ENCODE measurements around the gene PEX10.

Gene PEX10

DNA sequence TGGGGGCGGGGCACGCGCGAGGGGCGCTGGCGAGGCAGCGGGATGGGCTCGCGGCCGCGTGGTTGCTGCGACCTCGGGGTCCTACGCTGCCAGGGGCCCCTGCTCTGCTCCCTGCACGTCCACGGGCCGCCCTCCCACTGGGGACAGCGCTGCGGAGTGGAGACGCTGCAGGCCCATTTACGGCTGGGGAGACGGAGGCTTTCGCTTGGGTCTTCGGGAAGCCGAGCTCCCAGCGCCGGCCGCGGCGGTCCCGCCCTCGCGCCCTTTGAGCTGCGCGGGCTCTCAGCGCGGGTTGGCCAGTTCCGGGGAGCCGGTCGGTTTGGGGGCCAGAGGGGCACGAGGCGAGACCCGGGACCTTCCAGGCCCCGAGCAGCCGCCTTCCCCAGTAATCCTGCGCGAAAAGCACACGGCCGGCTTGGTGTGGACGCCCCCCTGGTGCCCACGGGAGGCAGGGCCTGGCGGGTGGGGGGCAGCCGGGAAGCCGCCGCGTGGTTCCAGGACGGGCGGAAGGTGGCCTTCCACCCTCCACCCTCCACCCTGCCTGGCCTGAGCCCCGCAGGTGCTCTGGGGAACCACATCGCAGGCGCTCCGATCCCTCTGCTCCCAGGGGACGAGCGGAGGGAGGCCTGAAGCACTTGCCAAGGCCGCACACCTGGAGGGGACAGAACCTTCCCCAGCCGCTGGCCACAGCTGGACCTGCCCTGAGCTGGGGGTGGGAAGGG is 570 bp upstream of the PEX10 start:
- Histone ChIP-seq H3K4me3 (ENCODE audit: low read length, poor library complexity, severe bottlenecking) (peak overlapping the region; percentile 86), H3K9me3 (ENCODE audit: insufficient read depth, low read depth, low read length) (no peaks in the 10 kb centered on the region), H3F3A (ENCODE audit: low read depth) (no peaks in the 10 kb centered on the region), H4K20me1 (ENCODE audit: insufficient read depth, low read length, poor library complexity, severe bottlenecking) (no peaks in the 10 kb centered on the region), H2AFZ (ENCODE audit: low read length) (peak overlapping the region; percentile 76), H3K36me3 (ENCODE audit: insufficient read depth, low read length) (no peaks in the 10 kb centered on the region), H3K4me2 (ENCODE audit: low read depth, low read length, poor library complexity, severe bottlenecking) (peak overlapping the region; percentile 90), H3K79me2 (ENCODE audit: insufficient read depth, low read length) (peaks cover 31% of the 10 kb centered on the region), H3K27me3 (ENCODE audit: insufficient read depth, low read length, poor library complexity, severe bottlenecking) (no peaks in the 10 kb centered on the region), H3K9ac (ENCODE audit: low read depth, low read length, poor library complexity, severe bottlenecking) (peak overlapping the region; percentile 87), H3K9me2 (replicated peaks; ENCODE audit: low read depth, low read length) (no peaks in the 10 kb centered on the region), H3K4me1 (ENCODE audit: insufficient read depth, low read length, poor library complexity, severe bottlenecking) (peaks cover 42% of the 10 kb centered on the region)
- TF ChIP-seq, protein P1, sequence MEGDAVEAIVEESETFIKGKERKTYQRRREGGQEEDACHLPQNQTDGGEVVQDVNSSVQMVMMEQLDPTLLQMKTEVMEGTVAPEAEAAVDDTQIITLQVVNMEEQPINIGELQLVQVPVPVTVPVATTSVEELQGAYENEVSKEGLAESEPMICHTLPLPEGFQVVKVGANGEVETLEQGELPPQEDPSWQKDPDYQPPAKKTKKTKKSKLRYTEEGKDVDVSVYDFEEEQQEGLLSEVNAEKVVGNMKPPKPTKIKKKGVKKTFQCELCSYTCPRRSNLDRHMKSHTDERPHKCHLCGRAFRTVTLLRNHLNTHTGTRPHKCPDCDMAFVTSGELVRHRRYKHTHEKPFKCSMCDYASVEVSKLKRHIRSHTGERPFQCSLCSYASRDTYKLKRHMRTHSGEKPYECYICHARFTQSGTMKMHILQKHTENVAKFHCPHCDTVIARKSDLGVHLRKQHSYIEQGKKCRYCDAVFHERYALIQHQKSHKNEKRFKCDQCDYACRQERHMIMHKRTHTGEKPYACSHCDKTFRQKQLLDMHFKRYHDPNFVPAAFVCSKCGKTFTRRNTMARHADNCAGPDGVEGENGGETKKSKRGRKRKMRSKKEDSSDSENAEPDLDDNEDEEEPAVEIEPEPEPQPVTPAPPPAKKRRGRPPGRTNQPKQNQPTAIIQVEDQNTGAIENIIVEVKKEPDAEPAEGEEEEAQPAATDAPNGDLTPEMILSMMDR (conservative IDR thresholded peaks at IDR 0.05; ENCODE audit: low read length): no peak
- TF ChIP-seq EZH2phosphoT487 (IDR thresholded peaks at IDR 0.05; ENCODE audit: borderline replicate concordance): no peak

GRCh38 chr1:2411801-2412394 is 466 bp downstream of the PEX10 start:
- TF ChIP-seq EZH2phosphoT487 (IDR thresholded peaks at IDR 0.05; ENCODE audit: borderline replicate concordance): no peak
- TF ChIP-seq, protein P1 (conservative IDR thresholded peaks at IDR 0.05; ENCODE audit: low read length): no peak
- H3K36me3 ChIP-seq (ENCODE audit: insufficient read depth, low read length): no peaks in the 10 kb centered on the region
- peak overlapping the region; percentile 88 for H3K9ac ChIP-seq (ENCODE audit: low read depth, low read length, poor library complexity, severe bottlenecking)
- H3K9me3 ChIP-seq (ENCODE audit: insufficient read depth, low read depth, low read length): no peaks in the 10 kb centered on the region
- H3K4me2 ChIP-seq (ENCODE audit: low read depth, low read length, poor library complexity, severe bottlenecking): peak overlapping the region; percentile 98
- peaks cover 38% of the 10 kb centered on the region for H3K4me1 ChIP-seq (ENCODE audit: insufficient read depth, low read length, poor library complexity, severe bottlenecking)
- H3K9me2 ChIP-seq (replicated peaks; ENCODE audit: low read depth, low read length): no peaks in the 10 kb centered on the region
- H3K27me3 ChIP-seq (ENCODE audit: insufficient read depth, low read length, poor library complexity, severe bottlenecking): no peaks in the 10 kb centered on the region
- H3K79me2 ChIP-seq (ENCODE audit: insufficient read depth, low read length): peaks cover 26% of the 10 kb centered on the region
- H2AFZ ChIP-seq (ENCODE audit: low read length): peak overlapping the region; percentile 82; the same call in 1 of the 2 replicates
- no peaks in the 10 kb centered on the region for H4K20me1 ChIP-seq (ENCODE audit: insufficient read depth, low read length, poor library complexity, severe bottlenecking)
- no peaks in the 10 kb centered on the region for H3F3A ChIP-seq (ENCODE audit: low read depth)
- peak overlapping the region; percentile 86 for H3K4me3 ChIP-seq (ENCODE audit: low read length, poor library complexity, severe bottlenecking)

- Histone ChIP-seq H3K4me3 (ENCODE audit: low read length, poor library complexity, severe bottlenecking) (no peak overlapping the region), H3F3A (ENCODE audit: low read depth) (no peaks in the 10 kb centered on the region), H3K9me3 (ENCODE audit: insufficient read depth, low read depth, low read length) (no peaks in the 10 kb centered on the region), H3K9me2 (replicated peaks; ENCODE audit: low read depth, low read length) (no peaks in the 10 kb centered on the region), H3K27me3 (ENCODE audit: insufficient read depth, low read length, poor library complexity, severe bottlenecking) (no peaks in the 10 kb centered on the region), H3K9ac (ENCODE audit: low read depth, low read length, poor library complexity, severe bottlenecking) (no peak overlapping the region), H3K36me3 (ENCODE audit: insufficient read depth, low read length) (peaks cover 3% of the 10 kb centered on the region; the same call in 1 of the 2 replicates), H3K4me1 (ENCODE audit: insufficient read depth, low read length, poor library complexity, severe bottlenecking) (peaks cover 19% of the 10 kb centered on the region), H3K4me2 (ENCODE audit: low read depth, low read length, poor library complexity, severe bottlenecking) (no peak overlapping the region), H3K79me2 (ENCODE audit: insufficient read depth, low read length) (peaks cover 22% of the 10 kb centered on the region), H2AFZ (ENCODE audit: low read length) (no peak overlapping the region), H4K20me1 (ENCODE audit: insufficient read depth, low read length, poor library complexity, severe bottlenecking) (no peaks in the 10 kb centered on the region)
- TF ChIP-seq EZH2phosphoT487 (IDR thresholded peaks at IDR 0.05; ENCODE audit: borderline replicate concordance): no peak
- TF ChIP-seq, protein P1 (conservative IDR thresholded peaks at IDR 0.05; ENCODE audit: low read length): no peak
These were observed 2.6 kb downstream of the PEX10 start for GRCh38 chr1:2409745-2410144.

Measured in Loucy (cell line).